ENCODE results near the gene HPCAL1.

The HPCAL1 gene

DNA sequence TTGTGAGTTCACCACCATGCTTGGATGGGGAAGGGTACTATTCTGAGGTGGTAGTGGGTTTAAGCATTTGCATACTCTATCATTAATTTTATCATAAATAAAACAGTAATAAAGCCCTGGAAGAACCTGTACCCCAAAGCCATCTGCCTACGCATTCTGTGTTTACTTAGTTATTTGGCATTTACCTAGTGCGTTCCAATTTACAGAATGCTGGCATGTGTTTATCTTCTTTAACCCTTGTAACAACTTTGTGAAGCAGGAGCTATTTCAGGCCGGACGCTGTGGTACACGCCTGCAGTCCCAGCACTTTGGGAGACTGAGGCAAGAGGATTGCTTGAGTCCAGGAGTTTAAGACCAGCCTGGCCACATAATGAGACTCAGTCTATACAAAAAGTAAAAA lies 163.2 kb downstream of the HPCAL1 start:
- Histone ChIP-seq H3K9ac (ENCODE audit: low read length) (no peak overlapping the region), H2AK5ac (ENCODE audit: low read length) (no peak overlapping the region), H3K18ac (ENCODE audit: low read length) (no peak overlapping the region), H3K4ac (ENCODE audit: low read depth, low read length) (no peak overlapping the region), H3K4me3 (ENCODE audit: low read depth, low read length) (no peak overlapping the region), H3K79me2 (ENCODE audit: control insufficient read depth, insufficient read depth, low read length, poor library complexity) (no peaks in the 10 kb centered on the region), H3K27ac (ENCODE audit: low read depth, low read length) (no peak overlapping the region), H3K27me3 (ENCODE audit: insufficient read depth, low read length) (no peaks in the 10 kb centered on the region), H3K14ac (ENCODE audit: low read length) (no peak overlapping the region), H2AFZ (ENCODE audit: insufficient read depth, low read length, poor library complexity) (no peak overlapping the region), H4K12ac (ENCODE audit: low read depth, low read length) (no peak overlapping the region), H3K23ac (ENCODE audit: low read length) (no peak overlapping the region), H2BK5ac (ENCODE audit: low read depth, low read length, poor library complexity) (no peak overlapping the region), H3K4me2 (ENCODE audit: low read length) (no peak overlapping the region), H3K4me1 (ENCODE audit: control insufficient read depth in 1 of 2, insufficient read depth in 2 of 2, low read length in 2 of 2) (peaks cover 0 to 3% of the 10 kb centered on the region in 2 experiments), H3K9me3 (ENCODE audit: insufficient read depth, low read depth, low read length) (peaks cover 2% of the 10 kb centered on the region), H2BK12ac (ENCODE audit: low read length) (no peak overlapping the region), H3K36me3 (ENCODE audit: control insufficient read depth in 1 of 2, insufficient read depth in 2 of 2, low read length in 2 of 2) (no peaks in the 10 kb centered on the region), H3K79me1 (ENCODE audit: low read length) (no peaks in the 10 kb centered on the region), H4K91ac (ENCODE audit: low read depth, low read length) (no peak overlapping the region), H2BK120ac (ENCODE audit: insufficient read depth, low read length, poor library complexity) (no peak overlapping the region), H4K8ac (ENCODE audit: low read depth, low read length) (no peak overlapping the region)
- WGBS (ENCODE audit: extremely low coverage, insufficient coverage, insufficient read length), result no CpG with 5 or more reads among the region's 5 CpGs
- DNase-seq, result no peak

DNA sequence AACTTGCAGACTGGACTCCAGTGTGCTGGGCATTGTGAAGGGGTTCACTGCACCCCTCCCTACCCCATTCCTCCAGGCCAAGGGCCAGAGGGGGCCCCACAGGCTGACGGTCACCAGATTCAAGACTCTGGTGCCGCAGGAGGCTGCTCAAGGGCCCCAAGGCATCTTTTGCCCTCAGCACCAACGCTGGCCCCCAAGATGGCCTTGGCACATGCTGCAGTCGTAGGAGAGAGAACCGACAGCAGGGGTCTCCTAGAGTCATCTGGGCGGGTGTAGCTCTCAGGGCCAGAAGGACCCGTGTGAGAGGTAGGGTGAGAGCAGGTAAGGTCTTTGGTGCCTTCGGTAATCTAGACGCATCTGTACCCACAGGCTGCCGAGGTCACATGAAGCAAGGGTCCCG lies 164.1 kb downstream of the HPCAL1 start:
- WGBS (ENCODE audit: extremely low coverage, insufficient coverage, insufficient read length), result no CpG with 5 or more reads among the region's 11 CpGs
- H2BK12ac ChIP-seq (ENCODE audit: low read length), result no peak overlapping the region

DNA sequence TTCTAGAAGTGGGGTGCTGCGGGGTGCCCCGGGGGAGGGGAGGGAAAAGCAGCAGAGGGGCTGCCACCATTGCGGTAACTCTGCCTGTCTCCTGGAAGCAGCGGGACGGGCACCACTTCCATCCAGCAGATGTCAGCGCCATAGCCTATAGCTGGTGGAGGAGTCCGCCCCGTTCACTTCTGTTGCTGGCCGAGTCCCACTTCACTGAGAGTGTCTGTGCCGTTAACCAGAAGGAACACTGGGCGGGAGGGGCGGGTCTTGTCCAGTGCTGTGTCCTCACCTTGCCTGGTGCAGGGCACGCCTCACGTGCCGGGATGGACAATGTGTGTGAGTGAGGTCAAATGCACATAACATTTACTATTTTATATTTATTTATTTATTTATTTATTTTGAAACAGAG lies 164.7 kb downstream of the HPCAL1 start:
- WGBS (ENCODE audit: extremely low coverage, insufficient coverage, insufficient read length), result no CpG with 5 or more reads among the region's 15 CpGs

More for the DNA sequence above, 164.1 kb downstream of the HPCAL1 start:
- Histone ChIP-seq H4K91ac (ENCODE audit: low read depth, low read length) (no peak overlapping the region), H3K79me2 (ENCODE audit: control insufficient read depth, insufficient read depth, low read length, poor library complexity) (no peaks in the 10 kb centered on the region), H3K27ac (ENCODE audit: low read depth, low read length) (no peak overlapping the region), H3K27me3 (ENCODE audit: insufficient read depth, low read length) (no peaks in the 10 kb centered on the region), H2BK120ac (ENCODE audit: insufficient read depth, low read length, poor library complexity) (no peak overlapping the region), H3K9ac (ENCODE audit: low read length) (no peak overlapping the region), H3K4me3 (ENCODE audit: low read depth, low read length) (no peak overlapping the region), H3K9me3 (ENCODE audit: insufficient read depth, low read depth, low read length) (peaks cover 2% of the 10 kb centered on the region), H3K36me3 (ENCODE audit: control insufficient read depth in 1 of 2, insufficient read depth in 2 of 2, low read length in 2 of 2) (no peaks in the 10 kb centered on the region), H3K79me1 (ENCODE audit: low read length) (no peaks in the 10 kb centered on the region), H4K12ac (ENCODE audit: low read depth, low read length) (no peak overlapping the region), H4K8ac (ENCODE audit: low read depth, low read length) (no peak overlapping the region), H3K18ac (ENCODE audit: low read length) (no peak overlapping the region), H2AFZ (ENCODE audit: insufficient read depth, low read length, poor library complexity) (no peak overlapping the region), H3K23ac (ENCODE audit: low read length) (no peak overlapping the region), H3K4ac (ENCODE audit: low read depth, low read length) (no peak overlapping the region), H2AK5ac (ENCODE audit: low read length) (no peak overlapping the region), H3K4me1 (ENCODE audit: control insufficient read depth in 1 of 2, insufficient read depth in 2 of 2, low read length in 2 of 2) (peaks cover 0 to 3% of the 10 kb centered on the region in 2 experiments), H3K4me2 (ENCODE audit: low read length) (no peak overlapping the region), H3K14ac (ENCODE audit: low read length) (no peak overlapping the region), H2BK5ac (ENCODE audit: low read depth, low read length, poor library complexity) (no peak overlapping the region)
- no peak for DNase-seq

DNA sequence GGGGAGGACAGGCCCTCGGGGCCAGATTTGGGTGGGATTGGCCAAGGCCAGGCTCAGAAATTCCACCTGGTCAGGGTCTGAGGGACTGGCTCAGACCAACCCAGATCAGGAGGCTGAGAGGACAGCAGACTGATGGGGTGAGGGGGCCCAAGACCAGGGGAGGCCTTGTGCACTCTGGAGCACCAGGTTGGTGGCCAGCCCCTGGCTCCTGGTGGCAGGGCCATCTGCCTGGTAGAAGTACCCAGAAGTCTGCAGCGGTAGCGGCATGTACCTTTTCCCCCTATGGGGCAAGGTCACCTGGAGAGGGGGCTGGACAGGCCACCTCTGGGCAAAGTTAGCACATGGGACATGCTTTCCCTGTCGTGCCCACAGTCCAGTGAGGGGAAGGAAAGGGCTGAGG lies 166.6 kb downstream of the HPCAL1 start:
- H3K79me1 ChIP-seq (ENCODE audit: low read length), result no peaks in the 10 kb centered on the region
- no peak overlapping the region for H3K18ac ChIP-seq (ENCODE audit: low read length)
- no peaks in the 10 kb centered on the region for H3K36me3 ChIP-seq (ENCODE audit: control insufficient read depth in 1 of 2, insufficient read depth in 2 of 2, low read length in 2 of 2)
- no peaks in the 10 kb centered on the region for H3K79me2 ChIP-seq (ENCODE audit: control insufficient read depth, insufficient read depth, low read length, poor library complexity)
- H4K8ac ChIP-seq (ENCODE audit: low read depth, low read length), result no peak overlapping the region
- DNase-seq, result no peak
- no peak overlapping the region for H3K23ac ChIP-seq (ENCODE audit: low read length)
- H2AK5ac ChIP-seq (ENCODE audit: low read length), result no peak overlapping the region
- peaks cover 2% of the 10 kb centered on the region for H3K9me3 ChIP-seq (ENCODE audit: insufficient read depth, low read depth, low read length)
- H3K14ac ChIP-seq (ENCODE audit: low read length), result no peak overlapping the region
- H3K4me3 ChIP-seq (ENCODE audit: low read depth, low read length), result no peak overlapping the region
- H3K27ac ChIP-seq (ENCODE audit: low read depth, low read length), result no peak overlapping the region
- no peak overlapping the region for H4K12ac ChIP-seq (ENCODE audit: low read depth, low read length)
- H3K9ac ChIP-seq (ENCODE audit: low read length), result no peak overlapping the region
- no peak overlapping the region for H3K4ac ChIP-seq (ENCODE audit: low read depth, low read length)
- H2BK5ac ChIP-seq (ENCODE audit: low read depth, low read length, poor library complexity), result no peak overlapping the region
- no peak overlapping the region for H2AFZ ChIP-seq (ENCODE audit: insufficient read depth, low read length, poor library complexity)
- no peak overlapping the region for H2BK120ac ChIP-seq (ENCODE audit: insufficient read depth, low read length, poor library complexity)
- no peaks in the 10 kb centered on the region for H3K27me3 ChIP-seq (ENCODE audit: insufficient read depth, low read length)
- no peak overlapping the region for H2BK12ac ChIP-seq (ENCODE audit: low read length)
- WGBS (ENCODE audit: extremely low coverage, insufficient coverage, insufficient read length), result no CpG with 5 or more reads among the region's 4 CpGs
- no peak overlapping the region for H3K4me2 ChIP-seq (ENCODE audit: low read length)
- no peak overlapping the region for H4K91ac ChIP-seq (ENCODE audit: low read depth, low read length)
- peaks cover 0 to 3% of the 10 kb centered on the region in 2 experiments for H3K4me1 ChIP-seq (ENCODE audit: control insufficient read depth in 1 of 2, insufficient read depth in 2 of 2, low read length in 2 of 2)

More for the DNA sequence above, 164.7 kb downstream of the HPCAL1 start:
- H3K4me3 ChIP-seq (ENCODE audit: low read depth, low read length), result no peak overlapping the region
- DNase-seq, result no peak
- H2AK5ac ChIP-seq (ENCODE audit: low read length), result no peak overlapping the region
- peaks cover 0 to 3% of the 10 kb centered on the region in 2 experiments for H3K4me1 ChIP-seq (ENCODE audit: control insufficient read depth in 1 of 2, insufficient read depth in 2 of 2, low read length in 2 of 2)
- H4K8ac ChIP-seq (ENCODE audit: low read depth, low read length), result no peak overlapping the region
- no peak overlapping the region for H3K9ac ChIP-seq (ENCODE audit: low read length)
- H4K91ac ChIP-seq (ENCODE audit: low read depth, low read length), result no peak overlapping the region
- H3K18ac ChIP-seq (ENCODE audit: low read length), result no peak overlapping the region
- H2BK120ac ChIP-seq (ENCODE audit: insufficient read depth, low read length, poor library complexity), result no peak overlapping the region
- no peaks in the 10 kb centered on the region for H3K36me3 ChIP-seq (ENCODE audit: control insufficient read depth in 1 of 2, insufficient read depth in 2 of 2, low read length in 2 of 2)
- no peak overlapping the region for H2BK5ac ChIP-seq (ENCODE audit: low read depth, low read length, poor library complexity)
- no peak overlapping the region for H3K4ac ChIP-seq (ENCODE audit: low read depth, low read length)
- no peaks in the 10 kb centered on the region for H3K79me1 ChIP-seq (ENCODE audit: low read length)
- H2BK12ac ChIP-seq (ENCODE audit: low read length), result no peak overlapping the region
- no peak overlapping the region for H3K4me2 ChIP-seq (ENCODE audit: low read length)
- no peak overlapping the region for H3K27ac ChIP-seq (ENCODE audit: low read depth, low read length)
- H3K23ac ChIP-seq (ENCODE audit: low read length), result no peak overlapping the region
- no peaks in the 10 kb centered on the region for H3K79me2 ChIP-seq (ENCODE audit: control insufficient read depth, insufficient read depth, low read length, poor library complexity)
- peaks cover 2% of the 10 kb centered on the region for H3K9me3 ChIP-seq (ENCODE audit: insufficient read depth, low read depth, low read length)
- no peak overlapping the region for H4K12ac ChIP-seq (ENCODE audit: low read depth, low read length)
- no peak overlapping the region for H3K14ac ChIP-seq (ENCODE audit: low read length)
- H3K27me3 ChIP-seq (ENCODE audit: insufficient read depth, low read length), result no peaks in the 10 kb centered on the region
- no peak overlapping the region for H2AFZ ChIP-seq (ENCODE audit: insufficient read depth, low read length, poor library complexity)
